Activated naive CD8-positive, alpha-beta T cell treated with anti-CD3 and anti-CD28 coated beads for 36 hours (primary cell): ENCODE data around the gene CAPN9. TPM values are rescaled to one million over a fixed set of nuclear protein-coding genes. Genes with fewer than 3 reads are reported as not detected.
"Not testable (repeated sequence)": the region's sequence is repeated elsewhere in the genome, so short reads cannot be mapped to it uniquely, and the experiment has no call there.

Source experiments
- DNase-seq: peaks from one replicate; pipeline ENCODE4 v3.0.0; 2021
- H3K27ac Mint-ChIP-seq: one replicate; pipeline ENCODE4 v1.8.0; 2022; ENCODE audit warnings: mild to moderate bottlenecking, moderate library complexity, mixed read lengths
- H3K27me3 Mint-ChIP-seq: one replicate; pipeline ENCODE4 v1.8.0; 2022; ENCODE audit warnings: mild to moderate bottlenecking, mixed read lengths
- H3K36me3 Mint-ChIP-seq: one replicate; pipeline ENCODE4 v1.8.0; 2021; ENCODE audit warnings: mild to moderate bottlenecking, mixed read lengths
- H3K4me1 Mint-ChIP-seq: one replicate; pipeline ENCODE4 v1.8.0; 2021; ENCODE audit warnings: mixed read lengths
- H3K4me3 Mint-ChIP-seq: one replicate; pipeline ENCODE4 v1.8.0; 2022; ENCODE audit warnings: mild to moderate bottlenecking, moderate library complexity, mixed read lengths
- H3K9me3 Mint-ChIP-seq: one replicate; pipeline ENCODE4 v1.8.0; 2022; ENCODE audit warnings: mixed read lengths
- total RNA-seq, 2 experiments: library from RNA; stranded (reverse); gene quantifications; one replicate each; pipeline ENCODE4 v1.2.3, GENCODE V29; 2021

The CAPN9 gene
- total RNA-seq, 2 experiments from 2014 or later, result not detected

DNA sequence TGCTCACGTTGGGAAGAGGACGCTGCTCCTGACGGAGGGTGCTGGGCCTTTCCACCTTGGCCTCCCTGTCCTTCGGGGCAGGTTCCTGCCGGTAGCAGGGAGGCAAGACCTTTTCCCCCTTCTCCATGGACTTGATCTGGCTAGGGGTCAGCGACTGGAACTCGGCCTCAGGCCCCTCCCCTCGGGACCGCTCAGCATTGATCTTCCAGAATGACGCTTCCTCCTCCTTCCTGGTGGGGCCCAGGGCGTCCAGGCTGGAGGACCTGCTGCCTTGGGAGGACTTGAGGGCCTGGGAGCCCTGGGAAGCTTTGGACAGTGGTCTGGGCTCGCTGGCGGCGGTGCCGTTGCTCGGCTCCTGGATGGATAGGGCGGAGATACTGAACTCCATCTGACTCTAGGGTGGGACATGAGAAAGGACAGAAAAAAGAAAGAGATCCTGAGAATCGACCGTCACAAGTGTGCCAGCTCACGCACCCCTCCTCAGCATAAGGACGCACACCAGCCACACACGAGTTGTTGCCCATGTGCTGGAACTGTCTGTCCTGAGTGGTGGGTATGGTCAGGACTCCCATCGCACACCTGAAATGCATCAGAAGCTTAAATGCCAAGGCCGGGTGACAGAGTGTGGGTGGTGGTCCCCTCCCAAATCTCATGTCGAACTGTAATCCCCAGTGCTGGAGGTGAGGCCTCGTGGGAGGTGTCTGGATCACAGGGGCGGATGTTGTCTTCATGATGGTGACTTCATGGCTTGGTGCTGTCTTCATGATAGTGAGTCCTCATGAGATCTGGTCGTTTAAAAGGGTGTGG lies 96.5 kb downstream of the CAPN9 start:
- H3K36me3 Mint-ChIP-seq, result peaks cover 3% of the 10 kb centered on the region
- no peaks in the 10 kb centered on the region for H3K9me3 Mint-ChIP-seq
- no peak overlapping the region for H3K4me3 Mint-ChIP-seq
- no peak overlapping the region for H3K27ac Mint-ChIP-seq
- no peak for DNase-seq
- no peaks in the 10 kb centered on the region for H3K4me1 Mint-ChIP-seq
- H3K27me3 Mint-ChIP-seq, result no peaks in the 10 kb centered on the region

DNA sequence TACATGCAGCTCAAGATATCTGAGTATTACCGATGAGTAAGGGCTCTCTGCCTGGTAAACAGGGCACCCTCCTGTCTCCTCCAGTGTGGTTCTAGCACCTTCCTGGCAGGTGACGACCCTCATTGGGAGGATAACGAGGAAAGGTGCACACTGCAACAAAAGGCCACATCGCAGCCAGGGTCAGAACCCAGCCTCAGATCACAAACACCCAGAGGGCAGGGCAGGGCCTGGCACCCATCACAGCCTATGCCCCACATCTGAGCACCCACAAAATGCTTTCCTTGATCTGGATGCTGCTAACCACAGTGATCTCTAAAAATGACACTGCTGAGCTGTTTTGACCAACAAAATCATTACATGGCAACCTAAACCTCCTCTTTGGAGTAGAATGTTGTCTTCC lies 97.4 kb downstream of the CAPN9 start:
- Mint-ChIP-seq H3K9me3 (no peaks in the 10 kb centered on the region), H3K36me3 (peaks cover 3% of the 10 kb centered on the region), H3K27me3 (no peaks in the 10 kb centered on the region), H3K4me3 (no peak overlapping the region), H3K27ac (no peak overlapping the region), H3K4me1 (no peaks in the 10 kb centered on the region)
- DNase-seq, result no peak

DNA sequence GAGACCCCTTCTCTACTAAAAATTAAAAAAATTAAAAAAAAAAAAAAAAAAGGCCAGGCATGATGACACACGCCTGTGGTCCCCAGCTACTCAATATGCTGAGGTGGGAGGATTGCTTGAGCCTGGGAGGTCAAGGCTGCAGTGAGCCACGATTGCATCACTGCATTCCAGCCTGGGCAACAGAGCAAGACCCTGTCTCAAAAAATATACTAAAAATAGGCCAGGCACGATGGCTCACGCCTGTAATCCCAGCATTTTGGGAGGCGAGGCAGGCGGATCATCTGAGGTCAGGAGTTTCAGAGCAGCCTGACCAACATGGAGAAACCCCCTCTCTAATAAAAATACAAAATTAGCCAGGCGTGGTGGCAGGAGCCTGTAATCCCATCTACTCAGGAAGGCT lies 98.0 kb downstream of the CAPN9 start:
- not testable (repeated sequence) for H3K4me3 Mint-ChIP-seq, H3K27me3 Mint-ChIP-seq, H3K36me3 Mint-ChIP-seq, H3K27ac Mint-ChIP-seq, H3K9me3 Mint-ChIP-seq, DNase-seq, H3K4me1 Mint-ChIP-seq

DNA sequence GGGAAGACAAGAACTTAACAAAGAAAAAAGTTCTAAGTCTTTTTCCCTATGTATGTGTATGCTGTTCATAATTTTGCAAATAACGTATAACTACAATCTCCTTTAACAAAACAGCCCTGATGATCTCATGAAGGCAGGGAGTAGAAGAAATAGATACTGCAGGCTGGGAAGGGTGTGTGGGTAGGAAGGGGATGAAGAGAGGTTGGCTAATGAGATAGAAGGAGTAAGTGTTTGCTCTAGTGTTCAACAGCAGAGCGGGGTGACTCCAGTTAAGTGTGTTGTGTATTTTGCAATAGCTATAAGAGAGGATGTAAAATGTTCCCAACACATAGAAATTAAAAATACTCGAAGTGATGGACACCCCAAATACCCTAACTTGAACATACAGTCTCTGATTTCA lies 101.0 kb downstream of the CAPN9 start:
- peaks cover 14% of the 10 kb centered on the region for H3K36me3 Mint-ChIP-seq
- DNase-seq, result no peak

DNA sequence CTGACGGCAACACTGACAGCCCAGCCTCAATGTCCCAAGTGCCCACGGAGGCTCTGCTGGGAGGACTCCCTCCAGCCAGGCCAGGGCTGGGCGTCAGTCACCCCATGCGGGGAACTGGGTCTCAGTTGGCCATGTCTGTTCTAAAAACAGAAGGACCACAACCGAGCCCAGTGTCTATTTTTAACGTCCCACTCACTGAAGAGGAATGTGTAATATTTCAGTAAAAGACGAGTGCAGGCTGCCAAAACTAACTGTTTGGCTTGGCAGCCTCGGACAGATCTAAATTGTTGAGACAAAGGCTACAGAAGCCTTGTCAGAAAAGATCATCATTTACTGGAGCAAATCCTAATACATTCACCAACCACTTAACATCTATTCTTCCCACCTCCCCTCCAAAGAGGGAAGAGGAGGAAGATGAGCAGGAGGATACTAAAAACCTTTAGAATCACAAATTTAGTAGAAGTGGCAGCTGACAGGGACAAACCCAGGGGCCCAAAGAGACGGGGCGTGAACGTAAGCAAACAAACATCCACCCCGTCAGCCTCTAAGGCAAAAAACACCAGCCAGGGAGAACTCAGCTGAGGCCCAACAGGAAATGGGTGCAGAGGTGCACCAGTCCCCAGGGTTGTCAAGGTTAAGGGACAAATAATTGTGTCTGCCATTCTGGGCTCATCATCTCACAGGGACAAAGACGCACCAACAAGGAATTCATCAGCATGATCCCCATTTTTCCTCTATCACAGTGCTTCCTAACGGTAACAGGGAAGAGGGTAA lies 102.5 kb downstream of the CAPN9 start:
- Mint-ChIP-seq H3K9me3 (no peaks in the 10 kb centered on the region), H3K27ac (no peak overlapping the region), H3K27me3 (no peaks in the 10 kb centered on the region), H3K4me3 (no peak overlapping the region), H3K4me1 (no peaks in the 10 kb centered on the region), H3K36me3 (peaks cover 14% of the 10 kb centered on the region)
- no peak for DNase-seq

More for the DNA sequence above, 101.0 kb downstream of the CAPN9 start:
- Mint-ChIP-seq H3K27me3 (no peaks in the 10 kb centered on the region), H3K27ac (no peak overlapping the region), H3K4me3 (no peak overlapping the region), H3K4me1 (no peaks in the 10 kb centered on the region), H3K9me3 (no peaks in the 10 kb centered on the region)

DNA sequence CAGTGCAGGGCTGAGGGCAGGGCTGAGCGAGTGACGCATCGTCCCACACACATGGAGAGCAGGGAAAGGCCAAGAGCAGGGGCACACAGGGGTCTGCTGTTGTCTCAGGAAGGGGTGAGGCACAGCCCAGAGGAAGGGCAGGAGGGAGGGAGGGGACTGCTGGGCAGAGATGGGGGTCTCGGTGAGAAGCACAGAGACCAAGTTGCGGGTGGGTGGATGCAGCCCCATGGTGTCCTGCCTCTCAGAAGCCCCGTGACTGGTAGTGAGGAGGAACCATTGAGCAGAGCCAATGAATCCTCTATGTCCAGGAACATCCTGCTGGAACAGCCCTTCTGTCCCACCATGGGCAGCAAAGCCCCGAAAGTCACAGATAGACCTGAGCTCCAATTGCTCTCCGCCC lies 103.4 kb downstream of the CAPN9 start:
- Mint-ChIP-seq H3K4me3 (no peak overlapping the region), H3K9me3 (no peaks in the 10 kb centered on the region), H3K4me1 (no peaks in the 10 kb centered on the region), H3K27me3 (no peaks in the 10 kb centered on the region), H3K36me3 (peaks cover 16% of the 10 kb centered on the region), H3K27ac (no peak overlapping the region)
- DNase-seq, result no peak

DNA sequence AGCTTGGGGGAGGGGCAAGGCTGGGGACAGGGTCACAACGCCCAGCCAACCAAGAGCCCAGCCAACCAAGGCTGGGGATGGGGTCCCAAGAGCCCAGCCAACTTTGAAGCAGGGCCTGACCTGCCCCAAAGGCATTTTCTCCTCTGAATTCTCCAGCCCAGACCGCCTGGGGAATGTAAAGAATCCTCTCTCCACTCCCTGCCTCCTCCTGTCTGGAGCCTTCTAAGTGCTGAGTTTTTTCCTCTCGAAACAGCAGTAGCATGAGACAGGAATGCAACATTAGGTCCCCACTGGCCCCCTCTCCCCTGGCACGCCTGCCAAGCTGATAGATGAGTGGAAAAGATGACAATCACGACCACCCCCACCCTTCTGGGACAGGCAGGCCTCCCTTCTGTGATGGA lies 104.1 kb downstream of the CAPN9 start:
- H3K4me1 Mint-ChIP-seq, result no peaks in the 10 kb centered on the region
- H3K9me3 Mint-ChIP-seq, result no peaks in the 10 kb centered on the region
- peaks cover 16% of the 10 kb centered on the region for H3K36me3 Mint-ChIP-seq
- H3K27me3 Mint-ChIP-seq, result no peaks in the 10 kb centered on the region
- H3K4me3 Mint-ChIP-seq, result no peak overlapping the region
- DNase-seq, result no peak
- no peak overlapping the region for H3K27ac Mint-ChIP-seq

Other genes with a start within 250 kb of the CAPN9 start
- gene COG2, start 104.9 kb upstream of the CAPN9 start, total RNA-seq, result 10 to 100 TPM; 41.0 to 41.7 TPM
- gene AGT, start 33.3 kb upstream of the CAPN9 start, total RNA-seq, result not detected
- 1 to 10 TPM; 5.8 to 6.7 TPM for gene C1orf198, start 121.1 kb downstream of the CAPN9 start, total RNA-seq
- gene TTC13, start 231.5 kb downstream of the CAPN9 start, total RNA-seq, result 10 to 100 TPM; 13.4 to 15.5 TPM
- gene ARV1, start 231.7 kb downstream of the CAPN9 start, total RNA-seq, result 10 to 100 TPM; 24.1 to 24.2 TPM